Spleen (tissue), 7 donors: Measurements from ENCODE around the gene OR13J1.
A peak's percentile ranks its signal among the peaks of the same experiment; 100 is the strongest.

Source experiments
- CTCF ChIP-seq, 11 experiments: fragments of 200-600 bp in 7 of 11; fragments of 450-650 bp in 4 of 11; sonication (generic) in 4 of 11; IDR thresholded peaks in 8 of 11; conservative IDR thresholded peaks in 3 of 11; 1 replicate in 7 of 11; 2 replicates in 4 of 11; pipeline versions ENCODE4 v1.4.0 to v1.8.0; 2016 to 2021; ENCODE audit warnings: antibody characterized with exemption in 11 of 11, inconsistent platforms in 4 of 11, mild to moderate bottlenecking in 1 of 11
- POLR2AphosphoS5 ChIP-seq, 3 donors: sonication (generic); formaldehyde crosslinking; IDR thresholded peaks; one replicate each; pipeline ENCODE4 v1.5.1; 2017; ENCODE audit warnings: antibody characterized with exemption in 3 of 3
- donor health status: DM: no; HTN: no; CAD: no; lungs with moderate emphysema.
- donor health status: DM: no; HTN: no; CAD: no.
- donor health status: DM: no; HTN: no; CAD: no.

- TF ChIP-seq CTCF (IDR thresholded peaks at IDR 0.05 in 8 of 11, conservative IDR thresholded peaks at IDR 0.05 in 3 of 11) (no peak), POLR2AphosphoS5 (IDR thresholded peaks at IDR 0.05) (peak in 1 of 3 donors; percentile 72)
Measured at GRCh38 chr9:35844628-35845270, 25.5 kb downstream of the OR13J1 start.
